Measurements from ENCODE around the gene EPB41L4B.

The EPB41L4B gene

GRCh38 chr9:109349421-109349846, 28.6 kb upstream of the EPB41L4B start:
- Histone ChIP-seq H3K36me3 (ENCODE audit: insufficient read depth, low read length) (no peaks in the 10 kb centered on the region), H3K4me2 (ENCODE audit: low read depth, low read length, poor library complexity, severe bottlenecking) (no peak overlapping the region), H3K9ac (ENCODE audit: low read depth, low read length, poor library complexity, severe bottlenecking) (no peak overlapping the region), H3K27me3 (ENCODE audit: insufficient read depth, low read length, poor library complexity, severe bottlenecking) (no peaks in the 10 kb centered on the region), H3K4me1 (ENCODE audit: insufficient read depth, low read length, poor library complexity, severe bottlenecking) (no peaks in the 10 kb centered on the region), H3K4me3 (ENCODE audit: low read length, poor library complexity, severe bottlenecking) (no peak overlapping the region), H4K20me1 (ENCODE audit: insufficient read depth, low read length, poor library complexity, severe bottlenecking) (no peaks in the 10 kb centered on the region), H3K9me3 (ENCODE audit: insufficient read depth, low read depth, low read length) (no peaks in the 10 kb centered on the region), H3K9me2 (replicated peaks; ENCODE audit: low read depth, low read length) (no peaks in the 10 kb centered on the region), H3F3A (ENCODE audit: low read depth) (no peaks in the 10 kb centered on the region), H2AFZ (ENCODE audit: low read length) (no peak overlapping the region), H3K79me2 (ENCODE audit: insufficient read depth, low read length) (no peaks in the 10 kb centered on the region)
- TF ChIP-seq EZH2phosphoT487 (IDR thresholded peaks at IDR 0.05; ENCODE audit: borderline replicate concordance): no peak
- TF ChIP-seq CTCF (conservative IDR thresholded peaks at IDR 0.05; ENCODE audit: low read length): no peak

GRCh38 chr9:109346904-109347303, 26.0 kb upstream of the EPB41L4B start:
- Histone ChIP-seq H3K4me2 (ENCODE audit: low read depth, low read length, poor library complexity, severe bottlenecking) (no peak overlapping the region), H3K4me1 (ENCODE audit: insufficient read depth, low read length, poor library complexity, severe bottlenecking) (no peaks in the 10 kb centered on the region), H3K27me3 (ENCODE audit: insufficient read depth, low read length, poor library complexity, severe bottlenecking) (no peaks in the 10 kb centered on the region), H3K4me3 (ENCODE audit: low read length, poor library complexity, severe bottlenecking) (no peak overlapping the region), H3K9ac (ENCODE audit: low read depth, low read length, poor library complexity, severe bottlenecking) (no peak overlapping the region), H3K36me3 (ENCODE audit: insufficient read depth, low read length) (no peaks in the 10 kb centered on the region), H3F3A (ENCODE audit: low read depth) (no peaks in the 10 kb centered on the region), H3K79me2 (ENCODE audit: insufficient read depth, low read length) (no peaks in the 10 kb centered on the region), H2AFZ (ENCODE audit: low read length) (no peak overlapping the region), H3K9me2 (replicated peaks; ENCODE audit: low read depth, low read length) (no peaks in the 10 kb centered on the region), H3K9me3 (ENCODE audit: insufficient read depth, low read depth, low read length) (no peaks in the 10 kb centered on the region), H4K20me1 (ENCODE audit: insufficient read depth, low read length, poor library complexity, severe bottlenecking) (no peaks in the 10 kb centered on the region)
- no peak for TF ChIP-seq EZH2phosphoT487 (IDR thresholded peaks at IDR 0.05; ENCODE audit: borderline replicate concordance)
- no peak for TF ChIP-seq CTCF (conservative IDR thresholded peaks at IDR 0.05; ENCODE audit: low read length)

- H4K20me1 ChIP-seq (ENCODE audit: insufficient read depth, low read length, poor library complexity, severe bottlenecking): no peaks in the 10 kb centered on the region
- H3K4me3 ChIP-seq (ENCODE audit: low read length, poor library complexity, severe bottlenecking): no peak overlapping the region
- H3K9me3 ChIP-seq (ENCODE audit: insufficient read depth, low read depth, low read length): no peaks in the 10 kb centered on the region
- no peaks in the 10 kb centered on the region for H3K79me2 ChIP-seq (ENCODE audit: insufficient read depth, low read length)
- H2AFZ ChIP-seq (ENCODE audit: low read length): no peak overlapping the region
- H3K4me1 ChIP-seq (ENCODE audit: insufficient read depth, low read length, poor library complexity, severe bottlenecking): no peaks in the 10 kb centered on the region
- no peaks in the 10 kb centered on the region for H3K9me2 ChIP-seq (replicated peaks; ENCODE audit: low read depth, low read length)
- no peaks in the 10 kb centered on the region for H3K36me3 ChIP-seq (ENCODE audit: insufficient read depth, low read length)
- H3K9ac ChIP-seq (ENCODE audit: low read depth, low read length, poor library complexity, severe bottlenecking): no peak overlapping the region
- no peak for TF ChIP-seq CTCF (conservative IDR thresholded peaks at IDR 0.05; ENCODE audit: low read length)
- no peak overlapping the region for H3K4me2 ChIP-seq (ENCODE audit: low read depth, low read length, poor library complexity, severe bottlenecking)
- H3K27me3 ChIP-seq (ENCODE audit: insufficient read depth, low read length, poor library complexity, severe bottlenecking): no peaks in the 10 kb centered on the region
- H3F3A ChIP-seq (ENCODE audit: low read depth): no peaks in the 10 kb centered on the region
Observed at GRCh38 chr9:109344866-109345265, 24.0 kb upstream of the EPB41L4B start.
